Measurements from ENCODE around the gene CXCL17. TPM values are rescaled to one million over a fixed set of nuclear protein-coding genes. Genes with fewer than 3 reads are reported as not detected.

Gene CXCL17
- total and polyA plus RNA-seq, 2 experiments from 2014 or later, result 0.39 TPM; not detected in 1

- Mint-ChIP-seq H3K9me3 (no peaks in the 10 kb centered on the region; the same call in 1 of the 3 replicates), H3K4me3 (no peak overlapping the region), H3K4me1 (peaks cover 19% of the 10 kb centered on the region), H3K27ac (no peak overlapping the region), H3K36me3 (ENCODE audit: low read depth) (peaks cover 39% of the 10 kb centered on the region), H3K27me3 (ENCODE audit: insufficient read depth, low read depth, poor library complexity) (peaks cover 72% of the 10 kb centered on the region)
- no peaks in the 10 kb centered on the region for H3K36me3 ChIP-seq (ENCODE audit: insufficient read depth)
- no peak for ATAC-seq
- no peaks in the 10 kb centered on the region for H3K79me2 ChIP-seq (replicated peaks; ENCODE audit: insufficient read depth)
- no peak overlapping the region for H3K27ac ChIP-seq (ENCODE audit: low read depth)
- H2AFZ ChIP-seq, result no peak overlapping the region
- no peak overlapping the region for H3K4me3 ChIP-seq
- TF ChIP-seq ZNF331 (CRISPR knock-in tag; IDR thresholded peaks at IDR 0.05; ENCODE audit: low read depth) (no peak), NANOG (IDR thresholded peaks at IDR 0.05; ENCODE audit: borderline replicate concordance) (no peak), CTCF (conservative IDR thresholded peaks at IDR 0.05; ENCODE audit: low read depth in 2 of 2) (no peak), CREB1 (CRISPR knock-in tag; IDR thresholded peaks at IDR 0.05; ENCODE audit: low read depth) (no peak), REST (IDR thresholded peaks at IDR 0.05; ENCODE audit: unreplicated experiment) (no peak), ZNF462 (CRISPR knock-in tag; IDR thresholded peaks at IDR 0.05) (no peak), EZH2phosphoT487 (IDR thresholded peaks at IDR 0.05; ENCODE audit: unreplicated experiment) (no peak), POLR2AphosphoS5 (IDR thresholded peaks at IDR 0.05; ENCODE audit: low read depth) (no peak), EZH2 (IDR thresholded peaks at IDR 0.05; ENCODE audit: low read depth, unreplicated experiment) (no peak), JUNB (IDR thresholded peaks at IDR 0.05; ENCODE audit: unreplicated experiment) (no peak), STAT1 (IDR thresholded peaks at IDR 0.05; ENCODE audit: unreplicated experiment) (no peak), ETS1 (IDR thresholded peaks at IDR 0.05) (no peak), ZNF114 (CRISPR knock-in tag; IDR thresholded peaks at IDR 0.05) (no peak)
- H3K4me2 ChIP-seq, result no peak overlapping the region
- H3F3A ChIP-seq (replicated peaks; ENCODE audit: low read depth), result no peaks in the 10 kb centered on the region
- peaks cover 8% of the 10 kb centered on the region for H4K20me1 ChIP-seq (replicated peaks; ENCODE audit: insufficient read depth)
- no peaks in the 10 kb centered on the region for H3K9me2 ChIP-seq (ENCODE audit: insufficient read depth)
- DNase-seq (ENCODE audit: low spot score), result no peak
- H3K4me1 ChIP-seq (ENCODE audit: insufficient read depth), result no peaks in the 10 kb centered on the region
- H3K27me3 ChIP-seq (ENCODE audit: insufficient read depth), result peaks cover 8% of the 10 kb centered on the region
These were observed 33.3 kb downstream of the CXCL17 start for GRCh38 chr19:42409477-42409876.

All from GM23338 (cell line).